GM18499 (cell line): ENCODE measurements around the gene HRAS.

Experiments used
- ATAC-seq: cut with Tn5 transposase; IDR thresholded peaks from one replicate; pipeline ENCODE4 v1.9.1; 2021; ENCODE audit warnings: moderate number of reproducible peaks; ENCODE audit not compliant: insufficient read depth, unreplicated experiment

HRAS gene

DNA sequence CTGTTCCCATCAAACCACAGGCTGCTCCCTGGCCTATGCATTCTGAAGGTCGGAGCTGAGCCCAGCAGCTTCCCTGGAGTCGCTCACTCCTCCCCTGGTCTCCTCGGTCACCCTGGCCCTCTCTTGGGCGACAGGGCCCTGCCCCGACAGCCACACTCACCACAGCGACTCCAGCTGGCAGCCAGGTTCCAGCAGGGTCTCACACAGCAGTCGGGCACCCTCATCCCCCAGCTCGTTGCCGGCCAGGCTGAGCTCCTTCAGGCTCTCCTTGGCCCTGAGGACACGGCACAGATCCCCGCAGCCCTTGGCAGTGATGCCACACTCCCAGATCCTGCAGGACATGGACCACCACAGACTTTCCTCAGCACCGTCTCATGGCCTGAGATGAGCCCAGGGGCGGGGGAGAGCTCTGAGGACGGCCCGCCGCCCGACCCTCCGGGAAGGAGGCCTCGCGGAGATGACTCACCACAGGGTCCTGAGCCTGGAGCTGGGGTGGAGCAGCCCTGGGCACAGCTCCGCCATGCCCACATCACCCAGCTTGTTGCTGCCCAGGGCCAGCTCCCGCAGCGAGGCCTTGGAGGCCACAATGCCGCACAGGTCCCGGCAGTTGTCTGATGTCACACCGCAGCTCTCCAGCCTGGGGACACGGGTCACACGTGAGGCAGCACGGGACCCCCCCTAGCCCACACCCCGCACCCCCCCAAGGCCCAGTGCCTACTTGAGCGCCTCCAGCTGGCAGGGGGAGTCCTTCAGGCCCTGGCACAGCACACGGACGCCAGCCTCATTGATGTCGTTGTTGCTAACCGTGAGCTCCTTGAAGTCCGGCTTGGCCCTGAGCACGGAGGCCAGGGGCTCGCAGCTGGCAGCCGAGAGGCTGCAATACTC lies 36.8 kb downstream of the HRAS start:
- ATAC-seq, result no peak

DNA sequence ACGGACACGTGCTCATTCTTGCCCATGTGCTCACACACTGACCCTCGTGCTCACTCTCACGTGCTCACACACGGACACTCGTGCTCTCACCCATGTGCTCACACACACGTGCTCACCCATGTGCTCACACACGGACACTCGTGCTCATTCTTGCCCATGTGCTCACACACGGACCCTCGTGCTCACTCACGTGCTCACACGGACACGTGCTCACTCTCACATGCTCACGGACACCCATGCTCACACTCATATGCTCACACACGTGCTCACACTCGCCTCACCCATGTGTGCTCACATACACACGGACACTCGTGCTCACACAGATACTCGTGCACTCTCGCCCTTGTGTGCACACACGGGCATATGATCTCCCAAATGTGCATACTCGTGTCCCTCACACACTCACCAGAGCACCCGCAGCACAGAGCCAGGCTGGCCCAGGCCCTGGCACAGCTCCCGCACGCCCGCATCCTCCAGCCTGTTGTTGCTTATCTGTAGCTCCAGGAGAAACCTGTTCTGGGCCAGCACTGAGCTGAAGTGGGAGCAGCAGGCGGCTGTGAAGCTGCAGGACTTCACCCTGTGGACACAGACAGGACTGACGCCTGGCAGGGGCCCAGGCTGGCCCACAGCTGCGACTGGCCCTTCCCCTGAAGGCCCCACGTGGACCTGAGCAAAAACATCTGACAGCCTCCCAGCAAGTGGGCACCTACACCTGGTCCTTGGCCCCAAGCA lies 37.6 kb downstream of the HRAS start:
- ATAC-seq, result no peak

- ATAC-seq, result no peak
Observed at GRCh38 chr11:496834-497564, 38.4 kb downstream of the HRAS start.

DNA sequence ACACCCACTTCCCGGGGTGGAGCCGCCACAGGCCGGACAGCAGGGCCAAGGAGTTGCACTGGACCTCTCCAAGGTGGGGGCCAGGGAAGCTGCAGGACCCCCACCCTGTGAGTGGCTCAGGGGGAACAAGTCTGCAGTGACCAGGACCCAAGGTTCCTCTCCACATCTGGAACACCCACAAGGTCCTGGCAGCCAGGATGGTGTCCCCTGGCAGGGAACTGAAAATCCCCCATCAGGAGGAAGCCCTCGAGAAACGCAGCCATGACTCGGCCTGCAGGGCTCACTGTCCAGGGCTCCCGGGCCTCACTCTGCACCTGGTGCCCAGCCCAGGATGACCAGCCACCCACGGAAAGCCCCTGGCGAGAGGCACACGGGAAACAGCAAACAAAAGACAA lies 39.8 kb downstream of the HRAS start:
- ATAC-seq, result no peak

GRCh38 chr11:494761-495536 lies 40.4 kb downstream of the HRAS start:
- ATAC-seq, result no peak

DNA sequence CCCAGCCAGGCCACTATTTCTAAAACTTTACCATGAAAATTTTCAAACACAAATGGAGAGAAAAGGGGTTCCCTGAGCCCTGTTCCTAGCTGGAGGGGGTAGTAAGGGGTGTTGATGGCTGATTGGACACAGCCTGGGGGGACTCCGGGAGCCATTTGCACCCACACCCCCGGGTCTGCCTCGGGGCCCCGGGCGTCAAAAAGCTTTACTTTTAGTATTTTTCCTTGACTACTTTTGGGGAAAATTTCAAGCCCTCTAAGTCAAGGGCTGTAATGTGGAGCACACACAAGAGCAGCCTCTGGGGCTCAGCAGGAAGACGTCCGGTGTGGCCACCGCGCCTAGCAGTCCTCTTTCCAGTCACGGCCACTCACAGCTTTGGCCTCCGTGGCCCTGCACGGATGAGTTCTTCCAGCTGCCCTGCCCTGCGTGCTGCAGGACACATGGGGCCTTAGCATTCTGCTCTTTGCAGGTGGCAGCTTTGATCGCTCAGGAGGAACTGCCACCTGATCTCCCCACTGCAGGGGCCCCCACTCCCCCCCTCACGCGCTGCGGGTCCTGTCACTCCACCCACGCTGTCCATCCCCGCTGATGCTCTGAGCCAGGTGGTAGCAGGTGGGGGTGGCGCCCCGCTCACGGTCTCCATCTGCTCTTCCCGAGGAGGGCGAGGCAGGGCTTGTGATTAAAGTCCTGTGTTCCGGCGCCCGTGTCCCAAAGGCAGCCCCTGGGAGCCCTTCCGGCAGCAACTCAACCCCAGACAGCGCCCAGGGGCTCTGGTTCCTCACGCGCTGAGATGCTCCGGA lies 42.7 kb downstream of the HRAS start:
- ATAC-seq, result no peak

DNA sequence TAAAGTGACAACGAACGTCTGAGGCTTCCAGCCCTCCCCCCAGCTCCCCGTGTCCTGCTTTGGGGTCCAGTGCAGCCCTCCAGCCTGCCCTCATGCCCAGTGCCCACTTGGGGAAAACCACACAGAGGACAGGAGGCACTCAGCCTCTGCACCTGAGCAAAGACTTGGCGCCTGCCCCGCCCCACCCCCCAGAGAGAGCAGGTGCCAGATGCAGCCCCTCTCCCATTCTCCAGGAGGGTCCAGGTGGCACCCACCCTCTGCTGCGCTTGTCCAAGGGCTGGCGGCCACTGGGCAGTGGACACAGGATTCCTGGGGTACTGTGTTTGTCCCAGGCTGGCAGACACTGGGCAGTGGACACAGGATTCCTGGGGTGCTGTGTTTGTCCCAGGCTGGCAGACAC lies 44.0 kb downstream of the HRAS start:
- no peak for ATAC-seq

- ATAC-seq, result no peak
Observed at GRCh38 chr11:490930-491260, 44.5 kb downstream of the HRAS start.

GRCh38 chr11:490186-490929 lies 45.0 kb downstream of the HRAS start:
- ATAC-seq, result no peak

GRCh38 chr11:489610-490185 lies 45.7 kb downstream of the HRAS start:
- ATAC-seq, result no peak

DNA sequence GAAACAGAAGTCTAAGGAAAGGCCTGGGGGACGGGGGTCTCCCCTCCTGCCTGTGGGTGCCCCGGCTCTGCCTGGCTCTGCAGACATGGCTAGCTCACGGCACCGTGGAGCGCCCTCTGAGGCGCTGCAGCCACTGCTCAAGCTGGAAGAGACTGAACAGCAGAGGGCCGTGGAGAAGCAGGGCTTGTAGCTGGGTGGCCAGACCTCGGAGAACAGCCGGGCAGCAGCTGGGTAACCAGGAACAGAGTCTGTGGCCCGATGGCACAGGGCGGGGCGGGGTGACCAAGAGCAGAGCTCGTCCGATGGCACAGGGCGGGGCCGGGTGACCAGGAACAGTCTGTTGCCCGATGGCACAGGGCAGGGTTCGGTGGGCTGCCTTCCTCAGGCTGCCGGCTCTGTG lies 46.4 kb downstream of the HRAS start:
- no peak for ATAC-seq

GRCh38 chr11:488579-488978 lies 46.8 kb downstream of the HRAS start:
- no peak for ATAC-seq

GRCh38 chr11:488062-488461 lies 47.3 kb downstream of the HRAS start:
- ATAC-seq, result no peak

- ATAC-seq, result no peak
Observed at GRCh38 chr11:487571-488021, 47.8 kb downstream of the HRAS start.

- no peak for ATAC-seq
Observed at GRCh38 chr11:486189-486588, 49.2 kb downstream of the HRAS start.

DNA sequence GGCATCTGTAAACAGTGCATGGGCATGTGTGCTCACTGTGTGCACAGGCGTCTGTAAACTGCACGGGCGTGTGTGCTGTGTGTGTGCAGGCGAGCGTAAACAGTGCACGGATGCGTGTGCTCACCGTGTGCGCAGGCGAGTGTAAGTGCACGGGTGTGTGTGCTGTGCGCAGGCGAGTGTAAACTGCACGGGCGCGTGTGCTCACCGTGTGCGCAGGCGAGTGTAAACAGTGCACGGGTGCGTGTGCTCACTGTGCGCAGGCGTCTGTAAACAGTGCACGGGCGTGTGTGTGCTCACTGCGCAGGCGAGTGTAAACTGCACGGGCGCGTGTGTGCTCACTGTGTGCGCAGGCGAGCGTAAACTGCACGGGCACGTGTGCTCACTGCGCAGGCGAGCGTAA lies 50.8 kb downstream of the HRAS start:
- no peak for ATAC-seq
